GM19240 (cell line): Measurements from ENCODE around the gene GASK1A.

ENCODE experiments used
- DNase-seq: peaks from one replicate; pipeline ENCODE4 v3.0.0; 2011; ENCODE audit warnings: low spot score; ENCODE audit not compliant: insufficient read length

Gene GASK1A

DNA sequence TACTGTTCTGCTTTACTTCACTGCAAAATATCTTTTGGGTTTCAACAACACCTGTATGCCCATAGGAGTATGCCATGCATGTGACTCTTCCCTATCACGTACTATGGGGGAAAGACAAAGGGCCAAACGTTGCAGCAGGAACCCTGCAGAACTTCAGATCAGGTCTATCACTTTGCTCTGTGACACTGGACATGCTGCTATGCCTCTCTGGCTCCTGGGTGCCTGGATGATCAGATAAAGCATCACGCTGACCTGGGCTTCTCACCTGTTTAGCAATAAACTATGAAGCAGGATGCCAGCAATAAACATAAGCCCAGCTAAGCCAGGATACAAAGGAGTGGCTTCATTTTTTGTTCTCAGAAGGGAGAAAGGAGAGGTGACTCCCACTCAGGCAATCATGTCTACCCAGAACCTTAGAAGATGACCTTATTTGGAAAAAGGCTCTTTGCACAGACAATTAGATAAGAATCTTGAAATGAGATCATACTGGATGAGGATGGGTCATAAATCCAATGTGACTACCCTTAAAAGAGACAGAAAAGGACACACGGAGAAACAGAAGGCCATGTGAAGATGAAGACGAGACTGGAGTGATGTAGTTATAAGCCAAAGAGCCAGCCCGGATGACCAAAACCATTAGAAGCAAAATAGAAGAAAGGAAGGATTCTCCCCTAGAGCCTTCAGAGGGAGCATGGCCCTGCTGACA is 107.5 kb downstream of the GASK1A start:
- no peak for DNase-seq

DNA sequence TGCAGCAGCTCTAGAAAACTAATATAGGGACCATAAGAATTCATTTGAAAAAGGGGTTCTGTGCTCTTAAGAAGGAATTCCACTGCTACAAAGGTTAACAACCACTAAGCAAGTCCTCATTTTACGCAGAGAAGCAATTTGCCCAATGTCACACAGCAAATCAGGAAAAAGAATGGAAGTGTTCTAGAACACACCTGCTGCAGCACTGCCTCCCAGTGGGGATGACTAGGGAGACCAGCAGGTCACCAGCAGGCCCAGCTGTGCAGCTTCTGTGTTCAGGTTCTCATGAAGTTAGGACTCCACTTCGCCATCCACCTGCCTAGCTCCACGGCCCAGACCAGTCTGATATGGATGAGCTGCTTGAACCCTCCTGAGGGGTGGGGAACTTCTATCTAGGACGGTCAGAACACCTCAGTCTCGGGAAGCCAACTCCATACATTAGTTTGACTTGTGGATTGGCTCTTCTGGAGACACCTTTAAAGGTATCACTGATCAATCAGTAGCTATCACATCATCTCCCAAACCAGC is 108.2 kb downstream of the GASK1A start:
- DNase-seq, result no peak

DNA sequence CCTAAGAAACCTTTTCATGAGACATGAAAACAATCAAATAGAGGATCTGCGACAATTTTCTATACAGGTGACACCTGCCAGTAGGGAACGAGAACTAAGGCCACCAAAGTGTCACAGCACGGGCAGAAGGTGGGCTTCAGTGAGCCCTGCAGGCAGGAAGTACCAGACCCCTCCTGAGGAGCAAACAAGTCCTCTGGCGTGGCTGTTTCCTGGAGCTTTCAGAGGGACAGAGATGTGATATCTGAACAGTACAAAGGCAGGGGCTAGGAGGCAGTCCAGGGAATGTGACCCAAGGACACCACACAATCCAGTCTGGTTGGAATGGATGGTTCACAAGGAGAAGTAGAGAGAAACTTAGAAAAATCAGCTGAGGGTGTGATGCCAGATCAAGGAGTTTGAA is 110.0 kb downstream of the GASK1A start:
- no peak for DNase-seq

DNA sequence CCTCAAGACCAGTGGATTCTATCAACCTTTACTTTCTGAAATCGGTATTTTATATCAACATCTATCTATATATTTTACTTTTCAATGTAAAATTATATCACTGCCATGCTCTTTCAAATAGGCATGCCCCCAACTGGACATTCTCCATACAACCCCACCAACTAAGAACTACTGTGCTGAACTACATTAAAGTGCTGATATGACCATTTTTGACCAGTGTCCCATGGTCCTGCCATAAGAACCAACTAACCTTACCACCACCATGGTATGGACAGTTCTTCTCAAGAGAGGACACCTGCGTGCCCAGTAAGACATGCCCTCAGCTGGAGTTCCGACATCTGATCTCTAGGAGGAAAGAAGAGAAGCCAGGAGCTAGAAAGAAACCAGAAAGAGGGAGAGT is 111.1 kb downstream of the GASK1A start:
- DNase-seq, result no peak

DNA sequence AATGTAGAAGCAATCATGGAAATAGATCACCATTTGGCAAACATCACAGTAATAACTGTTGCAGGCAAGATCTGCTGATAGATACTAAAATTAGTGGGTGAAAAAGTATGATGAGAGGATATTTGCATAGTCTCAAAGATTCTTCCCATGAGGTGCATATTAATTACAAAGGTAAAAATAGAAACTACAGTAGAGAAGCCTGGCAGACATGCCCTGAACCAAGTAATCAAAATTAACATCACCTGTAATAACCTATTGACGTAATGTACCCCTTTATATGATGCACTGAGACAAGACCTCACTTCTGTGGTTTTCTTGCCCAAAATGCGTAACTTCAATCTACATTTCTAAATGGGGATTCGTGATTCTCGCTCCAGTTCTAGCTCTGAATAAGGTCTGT is 112.4 kb downstream of the GASK1A start:
- no peak for DNase-seq

DNA sequence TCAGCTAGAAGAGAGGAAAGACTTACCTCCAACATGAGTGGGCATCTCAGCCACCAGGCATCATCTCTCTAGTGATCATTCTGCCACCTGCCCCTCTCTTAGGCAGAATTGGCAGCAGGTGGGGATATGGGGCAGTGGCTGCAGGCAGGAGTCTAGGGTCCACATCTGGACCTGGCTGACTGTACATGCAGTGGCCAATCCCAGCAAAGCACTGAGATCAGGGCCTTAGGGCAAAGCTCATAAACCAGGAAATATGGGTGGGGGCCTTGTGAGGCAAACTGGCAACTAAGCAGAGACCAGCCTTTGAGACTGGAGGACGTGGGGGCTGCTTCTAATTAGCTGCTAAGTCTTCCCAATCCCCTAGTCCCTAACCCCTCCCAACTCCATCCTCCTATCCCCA is 113.9 kb downstream of the GASK1A start:
- DNase-seq, result no peak

DNA sequence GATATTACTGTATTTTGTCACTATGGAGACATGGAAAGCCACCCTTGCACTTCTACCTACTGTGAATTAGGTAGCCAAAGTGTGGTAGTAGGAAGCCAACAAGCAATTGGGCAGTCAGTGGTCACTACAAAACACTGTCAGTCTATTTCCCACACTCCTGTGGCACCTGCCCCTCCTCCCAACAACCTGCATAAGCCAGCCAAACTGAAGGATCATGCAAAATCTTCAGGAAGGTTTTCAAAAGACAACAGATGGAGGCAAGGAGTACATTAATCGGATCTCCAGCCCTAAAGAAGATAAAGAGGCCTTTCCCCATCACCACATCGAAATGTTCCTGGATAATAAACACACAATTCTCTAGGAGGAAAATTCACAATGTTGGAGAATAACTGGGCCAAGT is 114.9 kb downstream of the GASK1A start:
- DNase-seq, result no peak

DNA sequence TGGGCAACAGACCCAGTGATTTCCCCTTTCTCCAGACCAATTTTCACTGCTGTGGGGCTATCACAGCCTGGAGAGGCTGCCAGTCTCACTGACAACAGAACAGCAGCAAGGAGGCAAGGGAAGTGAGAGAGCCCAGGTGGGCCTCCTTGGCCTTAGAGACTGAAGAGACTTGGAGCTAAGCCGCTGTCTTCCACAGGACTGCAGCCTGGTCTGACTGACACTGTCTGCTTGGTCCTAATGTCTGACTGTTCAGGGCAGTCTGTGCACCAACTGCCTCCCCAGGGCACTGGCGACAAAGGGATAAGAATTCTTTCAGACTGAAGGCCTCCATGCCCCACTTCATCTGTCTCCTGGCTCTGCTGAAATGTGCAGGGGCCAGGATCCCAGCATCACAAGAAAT is 115.3 kb downstream of the GASK1A start:
- DNase-seq, result no peak

DNA sequence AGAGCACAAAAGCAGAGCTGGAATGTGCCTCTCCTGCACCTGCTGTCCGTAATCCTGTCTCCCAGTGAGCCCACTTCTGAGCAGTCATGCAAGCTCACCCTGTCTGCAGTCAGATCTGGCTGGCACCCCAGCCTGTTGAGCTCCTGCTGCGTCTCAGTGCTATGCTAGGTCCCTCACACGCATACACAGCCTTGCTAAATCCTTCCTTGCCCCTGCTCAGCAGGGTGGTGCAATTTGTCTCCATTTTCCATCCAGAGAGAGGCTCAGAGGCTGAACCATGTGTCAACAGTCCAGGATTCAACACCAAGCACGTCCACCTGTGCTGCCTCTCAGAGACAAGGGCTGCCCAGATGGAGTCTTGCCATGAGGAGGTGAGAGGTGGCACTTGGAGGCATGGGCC is 115.7 kb downstream of the GASK1A start:
- DNase-seq, result no peak

DNA sequence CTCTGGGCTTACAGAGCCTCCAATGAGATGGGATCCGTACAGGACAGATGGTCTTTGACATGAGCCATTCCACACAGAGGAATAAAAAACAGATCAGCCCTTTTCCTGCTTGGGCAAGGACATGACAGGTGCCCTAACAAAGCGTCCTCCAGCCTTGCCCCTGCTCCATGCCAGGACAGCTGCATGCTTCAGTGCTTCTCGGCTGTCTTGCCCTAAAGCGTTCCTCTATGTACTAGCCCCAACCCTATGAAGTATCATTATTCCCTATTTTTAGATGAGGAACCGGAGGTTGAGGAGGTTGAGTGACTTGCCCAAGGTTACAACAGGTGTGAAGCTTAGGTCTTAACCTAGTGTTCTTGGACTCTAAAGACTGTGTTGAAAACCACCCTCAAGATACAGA is 116.3 kb downstream of the GASK1A start:
- no peak for DNase-seq

DNA sequence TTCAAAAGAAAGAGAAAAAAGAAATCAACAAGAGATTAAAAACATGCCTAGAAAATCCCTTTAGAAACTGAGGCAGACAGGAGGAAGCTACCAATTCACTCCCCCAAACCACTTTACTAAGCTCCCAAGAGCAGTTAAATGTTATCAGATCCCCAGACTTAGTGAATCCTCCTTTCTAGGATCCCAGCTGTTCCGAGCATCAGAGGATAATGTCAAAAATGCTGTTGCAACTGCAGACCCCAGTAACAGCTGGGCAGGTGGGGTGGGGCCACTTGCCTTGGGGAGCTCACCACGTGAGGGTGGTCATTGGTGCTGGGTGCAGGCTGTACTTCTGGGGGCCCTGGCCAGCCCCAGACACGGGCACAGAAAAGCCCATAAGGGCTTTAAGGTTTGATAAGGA is 117.7 kb downstream of the GASK1A start:
- DNase-seq, result no peak

DNA sequence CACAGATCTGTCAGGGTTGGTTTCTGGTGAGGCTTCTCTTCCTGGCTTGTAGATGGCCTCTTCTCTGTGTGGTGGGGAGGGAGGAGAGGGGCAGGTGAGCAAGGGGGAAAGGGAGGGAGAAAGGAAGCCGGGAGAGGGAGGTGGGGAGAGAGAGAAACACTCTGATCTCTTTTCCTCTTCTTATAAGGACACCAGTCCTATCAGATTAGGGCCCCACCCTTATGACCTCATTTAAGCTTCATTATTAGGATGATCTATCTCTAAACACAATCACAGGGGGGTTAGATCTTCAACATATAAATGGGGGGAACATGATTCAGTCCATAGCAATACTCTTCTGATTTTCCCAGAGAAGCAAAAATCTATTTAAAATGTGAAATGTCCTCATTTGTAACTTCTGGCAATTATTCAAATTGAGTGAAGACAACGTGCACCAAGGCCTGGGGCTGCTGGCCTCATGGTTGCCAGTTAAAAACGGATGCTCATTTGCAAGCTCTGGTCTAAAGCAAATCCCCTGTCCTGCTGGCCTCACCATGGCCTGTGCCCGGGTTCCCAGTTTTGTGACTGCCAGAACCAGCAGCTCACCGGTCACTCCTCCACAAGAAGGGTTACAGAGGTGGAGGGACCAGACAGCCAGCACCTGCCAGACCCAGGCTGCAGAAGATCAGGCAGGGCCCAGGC is 118.4 kb downstream of the GASK1A start:
- no peak for DNase-seq

DNA sequence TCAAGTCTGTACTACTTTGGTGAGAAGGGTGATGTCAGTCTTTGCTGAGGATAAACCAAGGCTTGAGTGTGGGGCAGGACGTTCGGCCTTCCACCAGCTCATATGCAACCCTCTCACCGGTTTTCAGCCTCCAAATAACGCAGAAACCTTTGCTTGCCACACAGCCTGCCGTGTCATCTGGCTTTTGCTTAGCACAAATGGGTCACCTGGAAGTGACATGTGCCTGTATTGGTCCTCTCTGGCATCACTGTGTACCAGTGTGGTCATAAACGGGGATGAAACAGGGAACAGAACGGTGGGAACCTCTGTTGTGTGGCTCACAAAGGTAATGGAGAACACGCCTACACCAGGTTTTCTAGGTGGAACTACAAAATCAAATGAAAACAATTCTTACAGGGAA is 119.7 kb downstream of the GASK1A start:
- no peak for DNase-seq

DNA sequence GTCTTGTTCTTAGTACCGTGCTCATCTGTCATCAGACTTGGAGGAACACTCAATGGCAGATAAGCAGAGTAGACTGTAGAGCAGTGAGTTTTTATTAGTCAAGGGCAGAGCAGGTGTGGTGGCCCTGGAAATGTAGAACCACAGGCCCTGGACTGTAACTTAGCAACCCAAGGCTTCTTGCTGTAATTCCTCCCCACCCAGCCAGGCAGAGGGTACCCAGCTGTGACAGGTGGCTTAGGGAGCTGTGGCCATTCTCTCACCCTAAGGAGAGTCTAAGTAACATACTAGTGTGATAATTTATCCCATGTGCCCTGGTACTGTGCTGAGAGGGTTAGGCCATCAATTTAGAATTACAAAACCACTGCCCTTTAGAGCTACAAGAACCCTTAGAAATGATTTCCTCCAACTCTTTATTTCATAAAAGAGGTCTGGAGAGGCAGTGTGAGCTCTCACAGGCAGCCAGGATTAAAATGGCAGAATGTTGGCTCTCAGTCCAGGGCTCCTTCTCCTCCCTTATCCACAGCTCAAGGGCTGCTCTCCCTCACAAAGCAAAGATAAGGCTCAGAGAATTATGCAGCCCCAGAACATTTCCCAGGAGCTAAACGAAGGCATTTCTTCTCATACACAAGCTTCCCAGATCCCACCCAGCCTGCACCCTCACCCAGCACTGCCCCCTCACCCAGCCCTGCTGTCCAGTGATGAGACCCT is 123.8 kb downstream of the GASK1A start:
- DNase-seq, result no peak

DNA sequence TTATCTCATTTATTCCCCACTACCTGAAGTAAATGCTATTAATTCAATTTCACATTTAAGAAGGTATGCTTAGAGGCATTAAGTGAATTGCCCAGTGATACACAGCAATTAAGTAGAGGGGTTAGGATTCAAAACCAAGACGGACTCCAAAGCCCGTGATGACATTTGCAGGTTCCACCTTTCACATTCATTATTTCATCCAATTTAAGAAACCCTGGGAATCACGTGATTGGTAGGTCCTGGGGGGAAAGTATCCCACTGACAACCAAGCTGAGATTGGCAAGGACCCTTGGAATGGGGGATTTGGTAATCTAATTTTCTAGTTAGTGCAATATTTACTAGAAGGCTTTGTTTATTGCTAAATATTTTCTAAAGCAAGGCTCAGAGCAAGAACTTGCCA is 124.9 kb downstream of the GASK1A start:
- DNase-seq, result no peak

DNA sequence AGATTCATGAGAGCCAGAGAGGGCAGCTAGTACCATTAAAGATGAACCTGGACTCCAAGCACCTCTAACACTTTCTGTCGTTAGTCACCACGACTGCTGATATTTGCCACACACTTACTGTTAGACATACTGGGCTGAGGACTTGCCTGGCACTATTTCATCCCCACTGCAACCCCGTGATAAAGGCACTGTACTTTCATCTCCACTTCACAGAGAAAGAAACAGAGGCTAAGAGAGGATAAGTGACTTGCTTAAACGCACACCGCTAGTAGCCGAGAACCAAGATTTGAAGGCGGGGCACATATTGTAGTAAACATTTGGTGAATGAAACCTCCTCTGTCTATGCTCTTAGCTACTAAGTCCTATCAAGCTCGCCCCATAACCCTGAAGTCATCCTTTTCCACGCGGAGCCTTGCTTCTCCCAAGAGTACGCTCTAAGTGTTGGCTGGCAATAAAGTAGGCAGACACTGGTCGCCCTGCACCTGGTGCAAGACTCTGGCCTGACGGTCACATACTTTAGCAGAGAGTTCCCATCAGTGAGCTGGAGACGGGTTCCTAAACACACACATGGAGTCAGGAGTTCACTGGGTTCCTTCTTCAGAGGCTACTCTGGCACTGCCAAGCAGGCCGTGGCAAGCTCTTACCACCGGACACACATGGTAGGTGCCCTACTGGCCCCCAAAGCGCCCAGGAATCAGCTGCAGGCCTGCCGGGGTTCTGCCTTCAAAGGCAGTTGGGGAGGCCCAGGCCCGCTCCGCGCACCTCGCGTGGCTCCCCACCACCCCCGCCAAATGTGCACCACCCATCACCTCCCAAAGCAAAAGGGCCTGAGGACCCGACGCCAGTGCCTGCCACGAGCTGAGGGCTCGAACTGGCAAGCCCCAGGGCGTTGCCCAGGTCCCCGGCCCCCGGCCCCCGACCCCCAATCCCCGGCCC is 125.8 kb downstream of the GASK1A start:
- DNase-seq, result no peak

DNA sequence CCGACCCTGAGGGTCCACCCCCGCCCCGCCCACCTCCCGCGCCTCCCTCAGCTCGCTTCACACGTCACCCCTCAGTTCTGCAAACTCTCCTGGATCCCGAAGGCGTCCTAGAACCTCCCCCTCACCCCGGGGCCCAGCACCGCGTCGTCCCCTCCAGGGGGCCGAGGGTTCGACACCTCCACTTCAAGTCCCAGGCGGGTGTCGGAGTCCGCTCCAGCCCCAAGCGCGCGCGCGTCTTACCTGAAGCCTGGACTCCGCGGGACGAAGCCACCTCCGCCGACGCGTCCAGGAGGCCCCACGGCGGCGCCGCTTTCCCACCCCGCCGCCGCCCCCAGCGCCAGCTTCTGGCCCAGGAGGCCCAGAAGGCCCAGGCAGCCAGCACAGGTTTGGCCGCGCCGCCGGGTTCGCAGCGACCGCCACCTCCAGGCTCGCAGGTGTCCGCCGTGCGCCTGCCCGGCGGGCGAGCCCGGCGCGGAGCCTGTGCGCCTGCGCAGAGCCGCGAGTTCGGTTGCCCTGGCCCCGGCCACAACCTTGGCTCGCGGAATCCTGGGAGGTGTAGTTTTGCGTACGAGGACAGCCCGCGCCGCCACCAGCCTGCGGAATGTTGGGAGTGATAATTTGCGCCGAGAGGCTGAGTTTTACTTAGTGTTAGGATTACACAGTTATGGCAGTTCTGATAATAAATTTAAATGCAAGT is 126.6 kb downstream of the GASK1A start, which contains the start of gene POMGNT2:
Gene POMGNT2 (minus strand): TSS at position 484 of the 697 bp plus-strand sequence. CDS start 24,648 bp downstream, outside the sequence.
- DNase-seq, result peak; percentile 83

DNA sequence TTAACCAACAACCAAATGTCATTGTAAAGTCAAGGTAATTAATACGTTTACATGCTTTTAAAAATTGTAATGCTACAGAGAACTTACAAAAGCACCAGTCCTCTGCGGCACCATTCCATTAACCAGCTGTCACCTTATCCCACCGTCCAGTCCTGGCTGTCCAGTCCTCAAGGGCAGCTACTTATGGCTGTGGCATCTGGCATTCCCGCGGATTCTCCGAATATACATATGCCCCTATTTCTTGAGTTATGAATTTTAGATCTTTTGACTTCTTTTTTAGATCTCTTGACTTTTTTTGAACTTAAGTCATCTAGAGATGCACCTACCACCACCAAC is 127.2 kb downstream of the GASK1A start:
- no peak for DNase-seq
